GM10248 (cell line): ENCODE results near the gene IFT74.

Experiments used
- CTCF ChIA-PET: fragments of 300-600 bp; sonication (Branson Sonifier 250); formaldehyde crosslinking; extraction: SDS; loops from one replicate; lab custom pipeline; 2021; ENCODE audit warnings: antibody characterized with exemption; lab: Yijun Ruan, JAX
- POLR2A ChIA-PET: fragments of 350-650 bp; sonication (Branson Sonifier 250); formaldehyde crosslinking; extraction: SDS; loops from one replicate; lab custom pipeline; 2020; ENCODE audit warnings: antibody characterized with exemption; lab: Yijun Ruan, JAX
- DNase-seq: peaks from one replicate; pipeline ENCODE4 v3.0.0; 2012; ENCODE audit errors: extremely low spot score
- TF ChIP-seq, protein P1 (sequence below): IDR thresholded peaks from 2 replicates; pipeline ENCODE4 v1.5.1; 2012; ENCODE audit warnings: mild to moderate bottlenecking, low read depth; ENCODE audit errors: extremely low read depth, missing control alignments, control extremely low read depth

The IFT74 gene

DNA sequence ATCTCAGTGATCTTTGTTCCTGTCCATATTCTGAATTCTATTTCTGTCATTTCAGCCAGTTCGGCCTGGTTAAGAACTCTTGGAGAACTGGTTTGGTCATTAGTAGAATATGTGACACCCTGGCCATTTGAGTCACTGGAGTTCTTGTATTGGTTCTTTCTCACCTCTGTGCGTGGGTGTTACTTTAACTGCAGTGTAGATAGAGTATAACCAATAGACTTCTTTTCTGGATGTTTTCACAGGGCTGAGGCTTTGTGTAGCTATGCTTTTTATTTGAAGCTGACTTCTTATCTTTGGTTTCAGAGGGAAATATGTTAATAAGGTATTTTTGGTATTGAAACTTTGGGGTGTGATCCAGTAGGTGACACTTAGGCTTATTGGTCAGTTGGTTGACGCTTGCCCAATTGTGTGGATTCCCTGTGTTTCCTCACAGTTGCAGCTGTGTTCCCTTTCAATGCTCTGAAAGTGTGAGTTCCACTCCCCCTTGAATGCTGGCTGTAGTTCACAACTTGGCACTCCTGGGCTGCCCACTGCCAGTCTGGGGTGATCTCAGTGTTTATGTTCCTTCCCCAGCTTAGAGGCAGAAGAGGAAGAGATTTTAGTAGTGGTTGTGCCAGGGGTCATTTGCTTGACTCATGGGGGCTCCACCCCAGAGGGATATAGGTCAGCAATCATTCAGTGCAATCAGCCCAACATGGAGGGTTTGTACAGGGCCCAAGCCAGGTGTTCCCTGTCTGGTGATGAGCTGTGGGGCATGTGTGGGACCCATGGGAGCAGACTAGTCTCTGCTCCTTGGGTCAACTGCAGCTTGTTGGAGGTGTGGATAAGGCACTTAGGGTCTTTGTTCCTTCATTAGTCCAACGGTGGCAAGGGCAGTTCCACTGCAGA, 117.9 kb downstream of the IFT74 start:
- TF ChIP-seq, protein P1, sequence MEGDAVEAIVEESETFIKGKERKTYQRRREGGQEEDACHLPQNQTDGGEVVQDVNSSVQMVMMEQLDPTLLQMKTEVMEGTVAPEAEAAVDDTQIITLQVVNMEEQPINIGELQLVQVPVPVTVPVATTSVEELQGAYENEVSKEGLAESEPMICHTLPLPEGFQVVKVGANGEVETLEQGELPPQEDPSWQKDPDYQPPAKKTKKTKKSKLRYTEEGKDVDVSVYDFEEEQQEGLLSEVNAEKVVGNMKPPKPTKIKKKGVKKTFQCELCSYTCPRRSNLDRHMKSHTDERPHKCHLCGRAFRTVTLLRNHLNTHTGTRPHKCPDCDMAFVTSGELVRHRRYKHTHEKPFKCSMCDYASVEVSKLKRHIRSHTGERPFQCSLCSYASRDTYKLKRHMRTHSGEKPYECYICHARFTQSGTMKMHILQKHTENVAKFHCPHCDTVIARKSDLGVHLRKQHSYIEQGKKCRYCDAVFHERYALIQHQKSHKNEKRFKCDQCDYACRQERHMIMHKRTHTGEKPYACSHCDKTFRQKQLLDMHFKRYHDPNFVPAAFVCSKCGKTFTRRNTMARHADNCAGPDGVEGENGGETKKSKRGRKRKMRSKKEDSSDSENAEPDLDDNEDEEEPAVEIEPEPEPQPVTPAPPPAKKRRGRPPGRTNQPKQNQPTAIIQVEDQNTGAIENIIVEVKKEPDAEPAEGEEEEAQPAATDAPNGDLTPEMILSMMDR = no peak

DNA sequence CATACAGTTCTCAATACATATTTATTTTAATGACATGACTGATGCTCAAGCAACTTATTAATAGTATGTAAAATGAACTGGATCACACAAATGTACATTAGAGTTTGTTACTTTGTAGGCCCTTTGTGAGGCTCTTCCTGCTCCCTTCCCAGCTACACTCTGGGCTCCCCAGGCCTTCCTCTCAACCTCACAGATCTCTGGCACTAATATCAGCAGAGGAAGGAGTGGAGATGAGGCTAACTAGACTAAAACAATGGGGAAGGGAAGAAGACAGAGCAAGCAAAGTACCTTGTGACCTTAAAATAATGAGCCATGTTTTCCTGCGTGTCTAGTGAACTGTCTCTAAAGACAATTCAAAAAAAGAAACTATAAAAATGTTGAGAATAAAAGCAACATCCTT, 122.5 kb downstream of the IFT74 start:
- ChIA-PET POLR2A (no interaction called here), CTCF (no interaction called here)
- no peak for DNase-seq
- TF ChIP-seq, protein P1 = no peak

More for the DNA sequence above, 117.9 kb downstream of the IFT74 start:
- DNase-seq = no peak
- CTCF ChIA-PET = no interaction called here
- POLR2A ChIA-PET = no interaction called here

DNA sequence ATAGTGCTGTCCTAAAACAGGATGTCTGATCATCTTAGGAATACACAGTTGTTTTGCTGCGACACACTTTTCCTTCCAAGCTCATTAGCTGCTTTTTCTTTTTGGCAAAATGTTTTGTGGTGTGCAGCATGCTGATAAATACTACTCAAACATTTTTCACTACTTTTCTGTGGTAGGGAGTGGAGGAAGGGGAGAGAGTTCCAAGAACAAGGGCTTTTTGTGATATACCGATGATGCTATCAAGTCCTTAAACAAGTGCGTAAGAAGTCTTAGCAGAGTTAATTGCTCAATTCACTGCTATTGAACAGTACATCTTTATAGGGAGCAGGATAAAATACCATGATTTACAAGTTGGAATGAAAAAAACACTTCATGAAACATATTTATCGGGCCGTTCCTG, 129.2 kb downstream of the IFT74 start:
- POLR2A ChIA-PET = no interaction called here
- no peak for DNase-seq
- TF ChIP-seq, protein P1 = no peak
- CTCF ChIA-PET = interaction anchor here (1.3 kb wide), 1 partner anchor 15 kb away, joined by 3 read pairs; no protein-coding TSS in a partner anchor

DNA sequence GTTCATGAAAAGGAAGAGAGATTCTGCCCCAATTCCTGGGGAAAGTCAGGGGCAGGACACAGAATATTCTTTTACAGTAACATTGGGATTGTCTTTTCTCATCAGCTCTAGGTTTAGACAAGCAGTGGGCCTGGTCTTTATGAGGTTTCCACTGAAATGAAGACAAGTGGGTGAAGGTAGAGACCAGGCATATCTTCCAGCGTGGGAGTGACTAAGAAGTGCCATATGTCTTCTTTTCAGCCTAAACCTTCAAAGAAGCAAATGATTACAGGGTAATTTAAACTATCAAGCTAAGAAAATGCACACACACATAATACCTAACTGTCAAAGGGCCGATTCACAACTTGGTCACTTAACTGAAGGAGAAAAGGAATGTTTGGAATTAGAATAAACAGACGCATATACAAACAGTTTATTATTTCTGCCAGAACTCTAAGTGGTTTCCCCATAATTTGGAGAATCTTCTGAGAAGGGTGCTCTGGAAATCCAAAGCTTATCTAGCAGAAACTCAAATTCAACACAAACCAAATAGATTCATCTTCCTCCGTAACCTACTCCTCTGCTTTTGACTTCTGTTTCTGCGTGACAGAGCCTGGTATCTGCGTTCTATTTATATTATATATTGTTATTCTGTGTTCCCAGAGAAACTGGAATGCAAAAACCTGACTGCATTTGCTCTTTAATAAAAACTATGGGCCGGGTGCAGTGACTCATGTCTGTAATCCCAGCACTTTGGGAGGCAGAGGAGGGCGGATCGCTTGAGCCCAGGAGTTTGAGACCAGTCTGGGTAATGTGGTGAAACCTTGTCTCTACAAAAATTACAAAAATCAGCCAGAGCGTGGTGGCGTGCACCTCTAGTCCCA, 130.8 kb downstream of the IFT74 start:
- DNase-seq = no peak
- CTCF ChIA-PET = interaction anchor here (1.3 kb wide), 1 partner anchor 16 kb away, joined by 3 read pairs; no protein-coding TSS in a partner anchor
- POLR2A ChIA-PET = no interaction called here
- TF ChIP-seq, protein P1 = no peak

DNA sequence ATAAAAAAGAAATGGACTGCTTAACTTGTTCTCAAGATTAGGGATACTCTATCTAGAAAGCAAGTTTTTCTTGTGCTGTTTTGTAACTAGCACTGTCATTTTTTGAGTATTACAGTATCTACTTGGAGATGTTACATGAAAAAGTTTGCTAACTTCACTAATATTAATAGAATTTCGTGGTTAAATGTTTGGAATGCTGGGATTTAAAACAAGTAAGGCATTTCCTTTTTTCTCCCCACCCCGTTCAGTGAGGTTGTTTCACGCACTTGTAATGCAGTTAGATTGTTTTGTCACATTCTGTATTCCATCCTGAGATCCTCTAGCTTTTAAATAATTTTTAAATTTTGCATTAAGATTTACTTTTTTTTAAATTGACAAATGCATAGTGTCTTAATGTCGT, 132.8 kb downstream of the IFT74 start:
- TF ChIP-seq, protein P1 = no peak
- ChIA-PET CTCF (no interaction called here), POLR2A (no interaction called here)
- DNase-seq = no peak

DNA sequence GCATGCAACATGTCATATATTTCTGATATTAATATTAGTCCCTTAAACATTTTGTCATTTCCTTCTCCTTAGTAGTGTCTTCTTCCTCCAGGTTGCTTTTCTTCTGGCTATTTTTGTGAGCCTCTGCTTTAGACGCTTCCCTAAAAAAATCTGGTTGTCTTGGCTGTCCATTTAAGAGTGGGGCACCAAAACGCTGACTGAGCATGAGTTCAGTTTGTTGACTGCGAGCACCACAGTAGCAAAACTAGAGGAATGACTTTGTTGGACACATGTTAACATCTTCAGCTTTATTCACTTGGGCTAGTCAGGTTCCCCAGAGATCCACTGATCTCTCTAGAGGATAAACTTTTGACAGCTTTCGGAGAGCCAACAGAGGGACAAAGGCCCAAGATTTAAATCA, 133.5 kb downstream of the IFT74 start:
- no peak for DNase-seq
- TF ChIP-seq, protein P1 = no peak
- POLR2A ChIA-PET = no interaction called here
- CTCF ChIA-PET = no interaction called here
